GM21526 (cell line): Measurements from ENCODE around the gene RBMS3.

Experiments
- ATAC-seq: cut with Tn5 transposase; IDR thresholded peaks from one replicate; pipeline ENCODE4 v1.9.1; 2021; ENCODE audit warnings: moderate library complexity; ENCODE audit not compliant: unreplicated experiment, low FRiP score

The RBMS3 gene

GRCh38 chr3:29826712-29827111, 545.8 kb downstream of the RBMS3 start:
- no peak for ATAC-seq

- ATAC-seq: no peak
Observed at GRCh38 chr3:29827756-29828155, 546.9 kb downstream of the RBMS3 start.

- ATAC-seq: no peak
Observed at GRCh38 chr3:29829340-29829739, 548.5 kb downstream of the RBMS3 start.

GRCh38 chr3:29850641-29851040, 569.8 kb downstream of the RBMS3 start:
- ATAC-seq: no peak

GRCh38 chr3:29852767-29853166, 571.9 kb downstream of the RBMS3 start:
- ATAC-seq: no peak

- ATAC-seq: no peak
Observed at GRCh38 chr3:29853841-29854397, 573.0 kb downstream of the RBMS3 start.

GRCh38 chr3:29854821-29855220, 574.0 kb downstream of the RBMS3 start:
- ATAC-seq: no peak

- no peak for ATAC-seq
Observed at GRCh38 chr3:29859726-29860270, 578.9 kb downstream of the RBMS3 start.

- ATAC-seq: no peak
Observed at GRCh38 chr3:29864809-29865208, 583.9 kb downstream of the RBMS3 start.

GRCh38 chr3:29868543-29869101, 587.8 kb downstream of the RBMS3 start:
- no peak for ATAC-seq

- no peak for ATAC-seq
Observed at GRCh38 chr3:29870136-29870535, 589.3 kb downstream of the RBMS3 start.

- no peak for ATAC-seq
Observed at GRCh38 chr3:29871087-29871486, 590.2 kb downstream of the RBMS3 start.

GRCh38 chr3:29880809-29881208, 599.9 kb downstream of the RBMS3 start:
- ATAC-seq: no peak

GRCh38 chr3:29887451-29887850, 606.6 kb downstream of the RBMS3 start:
- no peak for ATAC-seq

- ATAC-seq: no peak
Observed at GRCh38 chr3:29889215-29889614, 608.3 kb downstream of the RBMS3 start.

GRCh38 chr3:29890801-29891200, 609.9 kb downstream of the RBMS3 start:
- no peak for ATAC-seq

GRCh38 chr3:29892976-29893554, 612.2 kb downstream of the RBMS3 start:
- ATAC-seq: no peak

- no peak for ATAC-seq
Observed at GRCh38 chr3:29896856-29897255, 616.0 kb downstream of the RBMS3 start.

- ATAC-seq: no peak
Observed at GRCh38 chr3:29898171-29898965, 617.5 kb downstream of the RBMS3 start.

GRCh38 chr3:29899021-29899420, 618.1 kb downstream of the RBMS3 start:
- ATAC-seq: no peak

- no peak for ATAC-seq
Observed at GRCh38 chr3:29901097-29901496, 620.2 kb downstream of the RBMS3 start.
